ENCODE data around the gene FMN1. TPM values are rescaled to one million over a fixed set of nuclear protein-coding genes. Genes with fewer than 3 reads are reported as not detected.

The FMN1 gene
- polyA plus RNA-seq, 4 donors, result 0.54 to 2.1 (median 0.86) TPM

DNA sequence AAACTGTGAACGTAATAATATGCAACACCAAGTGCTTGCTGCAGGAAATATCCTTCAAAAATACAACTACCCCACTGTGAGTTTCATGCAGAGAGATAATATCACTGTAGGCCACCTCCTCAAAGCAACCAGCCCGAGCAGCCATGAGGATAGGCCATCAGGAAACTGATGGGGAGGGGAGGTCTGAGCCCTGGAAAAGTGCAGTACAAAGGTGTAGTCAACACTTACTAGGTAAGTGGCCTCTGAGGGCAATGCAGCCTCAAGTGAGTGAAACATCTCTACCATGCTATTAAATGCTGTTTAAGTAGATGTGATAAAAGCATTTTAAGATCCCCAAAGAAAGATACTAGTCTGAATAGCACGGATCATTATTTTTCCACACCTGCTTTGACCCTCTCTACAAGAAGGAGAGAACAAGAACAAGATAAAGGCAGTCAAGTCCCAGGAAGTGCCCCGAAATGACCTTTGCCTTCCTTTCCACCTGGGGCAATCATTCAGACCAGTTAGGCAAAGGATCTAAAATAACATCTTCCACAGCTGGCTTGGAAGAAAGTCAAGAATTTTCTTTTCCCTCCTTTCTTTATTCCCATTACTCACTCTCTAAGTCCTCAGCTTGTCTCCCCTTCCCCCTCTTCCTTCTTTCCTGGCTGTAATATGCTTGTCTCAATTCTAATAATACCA lies 62.8 kb downstream of the FMN1 start:
- WGBS, 3 donors, result 22 to 50% (median 31%) methylated on average over 4 of the region's 4 CpGs
- H3K27ac ChIP-seq (ENCODE audit: low read depth in 1 of 3, low read length in 2 of 3), result no peak overlapping the region
- no peak for FAIRE-seq
- no peaks in the 10 kb centered on the region for H3K36me3 ChIP-seq (ENCODE audit: control insufficient read depth in 3 of 3, insufficient read depth in 2 of 3, low read depth in 1 of 3, low read length in 3 of 3)
- no peak overlapping the region for H3K4me3 ChIP-seq (ENCODE audit: low read depth in 1 of 3, low read length in 3 of 3)
- H3K27me3 ChIP-seq (ENCODE audit: control insufficient read depth in 3 of 3, insufficient read depth in 3 of 3, low read length in 3 of 3), result no peaks in the 10 kb centered on the region
- H3K4me1 ChIP-seq (ENCODE audit: control insufficient read depth in 3 of 3, insufficient read depth in 2 of 3, low read depth in 1 of 3, low read length in 2 of 3), result peaks cover 0 to 3% (median 2%) of the 10 kb centered on the region in 3 donors
- no peaks in the 10 kb centered on the region for H3K9me3 ChIP-seq (ENCODE audit: control insufficient read depth in 2 of 2, insufficient read depth in 1 of 2, low read depth in 1 of 2, low read length in 1 of 2)
- peak; percentile 47 to 62 for DNase-seq

DNA sequence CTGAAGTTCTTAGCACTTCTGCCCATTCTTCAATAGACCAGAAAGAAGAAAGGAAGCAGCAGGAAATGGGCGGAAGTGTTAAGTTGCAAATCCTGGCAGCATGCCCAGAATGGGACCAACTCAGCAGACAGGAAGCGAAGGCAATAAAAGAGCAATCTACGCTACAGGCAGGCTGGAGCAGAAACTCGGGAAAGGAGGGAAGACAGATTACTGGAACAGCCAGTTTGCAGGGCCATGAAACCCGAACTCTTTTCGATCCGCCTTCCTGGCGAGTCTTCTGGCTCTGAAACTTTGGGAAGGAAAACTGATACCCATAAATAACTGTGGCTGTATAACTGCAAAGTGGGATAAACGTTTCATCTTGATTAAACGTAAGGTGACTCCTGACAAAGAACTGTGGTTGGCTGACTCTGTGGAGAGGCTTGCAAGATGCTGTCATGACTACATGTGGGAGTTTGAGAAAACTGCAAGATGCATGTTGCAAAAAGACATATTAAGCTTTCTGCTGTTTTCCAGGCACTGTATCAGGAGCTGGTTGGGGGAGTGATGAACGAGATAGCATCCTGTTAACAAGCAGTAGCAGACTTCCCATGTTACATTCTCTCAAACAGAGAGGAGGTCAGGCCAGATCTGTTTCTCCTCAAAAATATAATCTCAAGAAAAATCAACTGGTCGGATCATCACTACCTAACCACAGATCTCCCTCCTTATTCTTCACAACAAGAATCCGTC lies 67.8 kb downstream of the FMN1 start:
- Histone ChIP-seq H3K27me3 (ENCODE audit: control insufficient read depth in 3 of 3, insufficient read depth in 3 of 3, low read length in 3 of 3) (no peaks in the 10 kb centered on the region), H3K4me1 (ENCODE audit: control insufficient read depth in 3 of 3, insufficient read depth in 2 of 3, low read depth in 1 of 3, low read length in 2 of 3) (peaks cover 0 to 8% (median 7%) of the 10 kb centered on the region in 3 donors), H3K9me3 (ENCODE audit: control insufficient read depth in 2 of 2, insufficient read depth in 1 of 2, low read depth in 1 of 2, low read length in 1 of 2) (no peaks in the 10 kb centered on the region), H3K36me3 (ENCODE audit: control insufficient read depth in 3 of 3, insufficient read depth in 2 of 3, low read depth in 1 of 3, low read length in 3 of 3) (no peaks in the 10 kb centered on the region), H3K4me3 (ENCODE audit: low read depth in 1 of 3, low read length in 3 of 3) (no peak overlapping the region), H3K27ac (ENCODE audit: low read depth in 1 of 3, low read length in 2 of 3) (no peak overlapping the region)
- WGBS, 3 donors, result 19 to 21% (median 20%) methylated on average over 13 of the region's 13 CpGs
- peak; percentile 23 for FAIRE-seq
- peak; percentile 92 to 95 for DNase-seq

- peaks cover 0 to 8% (median 7%) of the 10 kb centered on the region in 3 donors for H3K4me1 ChIP-seq (ENCODE audit: control insufficient read depth in 3 of 3, insufficient read depth in 2 of 3, low read depth in 1 of 3, low read length in 2 of 3)
- 32 to 51% (median 35%) methylated on average over 7 of the region's 7 CpGs for WGBS, 3 donors
- no peaks in the 10 kb centered on the region for H3K36me3 ChIP-seq (ENCODE audit: control insufficient read depth in 3 of 3, insufficient read depth in 2 of 3, low read depth in 1 of 3, low read length in 3 of 3)
- DNase-seq, result peak; percentile 10 to 61
- no peak overlapping the region for H3K4me3 ChIP-seq (ENCODE audit: low read depth in 1 of 3, low read length in 3 of 3)
- peak overlapping the region in 1 of 3 donors; percentile 31 for H3K27ac ChIP-seq (ENCODE audit: low read depth in 1 of 3, low read length in 2 of 3)
- no peaks in the 10 kb centered on the region for H3K9me3 ChIP-seq (ENCODE audit: control insufficient read depth in 2 of 2, insufficient read depth in 1 of 2, low read depth in 1 of 2, low read length in 1 of 2)
- no peaks in the 10 kb centered on the region for H3K27me3 ChIP-seq (ENCODE audit: control insufficient read depth in 3 of 3, insufficient read depth in 3 of 3, low read length in 3 of 3)
- no peak for FAIRE-seq
These were observed 68.5 kb downstream of the FMN1 start for GRCh38 chr15:33125894-33126537.

GRCh38 chr15:33124811-33125210 lies 69.7 kb downstream of the FMN1 start:
- H3K9me3 ChIP-seq (ENCODE audit: control insufficient read depth in 2 of 2, insufficient read depth in 1 of 2, low read depth in 1 of 2, low read length in 1 of 2), result no peaks in the 10 kb centered on the region
- no peak for FAIRE-seq
- no peaks in the 10 kb centered on the region for H3K27me3 ChIP-seq (ENCODE audit: control insufficient read depth in 3 of 3, insufficient read depth in 3 of 3, low read length in 3 of 3)
- DNase-seq, result no peak
- H3K4me1 ChIP-seq (ENCODE audit: control insufficient read depth in 3 of 3, insufficient read depth in 2 of 3, low read depth in 1 of 3, low read length in 2 of 3), result peaks cover 0 to 8% (median 7%) of the 10 kb centered on the region in 3 donors
- H3K27ac ChIP-seq (ENCODE audit: low read depth in 1 of 3, low read length in 2 of 3), result no peak overlapping the region
- no peaks in the 10 kb centered on the region for H3K36me3 ChIP-seq (ENCODE audit: control insufficient read depth in 3 of 3, insufficient read depth in 2 of 3, low read depth in 1 of 3, low read length in 3 of 3)
- no peak overlapping the region for H3K4me3 ChIP-seq (ENCODE audit: low read depth in 1 of 3, low read length in 3 of 3)
- 45 to 57% (median 49%) methylated on average over 4 of the region's 4 CpGs for WGBS, 3 donors

- Histone ChIP-seq H3K4me1 (ENCODE audit: control insufficient read depth in 3 of 3, insufficient read depth in 2 of 3, low read depth in 1 of 3, low read length in 2 of 3) (peaks cover 0 to 8% (median 7%) of the 10 kb centered on the region in 3 donors), H3K9me3 (ENCODE audit: control insufficient read depth in 2 of 2, insufficient read depth in 1 of 2, low read depth in 1 of 2, low read length in 1 of 2) (no peaks in the 10 kb centered on the region), H3K27me3 (ENCODE audit: control insufficient read depth in 3 of 3, insufficient read depth in 3 of 3, low read length in 3 of 3) (no peaks in the 10 kb centered on the region), H3K4me3 (ENCODE audit: low read depth in 1 of 3, low read length in 3 of 3) (no peak overlapping the region), H3K36me3 (ENCODE audit: control insufficient read depth in 3 of 3, insufficient read depth in 2 of 3, low read depth in 1 of 3, low read length in 3 of 3) (no peaks in the 10 kb centered on the region), H3K27ac (ENCODE audit: low read depth in 1 of 3, low read length in 2 of 3) (no peak overlapping the region)
- 79 to 90% (median 89%) methylated on average over 4 of the region's 4 CpGs for WGBS, 3 donors
- FAIRE-seq (no peak), DNase-seq (no peak)
These were observed 70.2 kb downstream of the FMN1 start for GRCh38 chr15:33124279-33124678.

GRCh38 chr15:33119865-33120264 lies 74.6 kb downstream of the FMN1 start:
- DNase-seq (no peak), FAIRE-seq (no peak)
- no peaks in the 10 kb centered on the region for H3K4me1 ChIP-seq (ENCODE audit: control insufficient read depth in 3 of 3, insufficient read depth in 2 of 3, low read depth in 1 of 3, low read length in 2 of 3)
- H3K4me3 ChIP-seq (ENCODE audit: low read depth in 1 of 3, low read length in 3 of 3), result no peak overlapping the region
- WGBS, 3 donors, result 15 to 58% (median 35%) methylated on average over 4 of the region's 4 CpGs
- no peak overlapping the region for H3K27ac ChIP-seq (ENCODE audit: low read depth in 1 of 3, low read length in 2 of 3)
- no peaks in the 10 kb centered on the region for H3K9me3 ChIP-seq (ENCODE audit: control insufficient read depth in 2 of 2, insufficient read depth in 1 of 2, low read depth in 1 of 2, low read length in 1 of 2)
- H3K36me3 ChIP-seq (ENCODE audit: control insufficient read depth in 3 of 3, insufficient read depth in 2 of 3, low read depth in 1 of 3, low read length in 3 of 3), result no peaks in the 10 kb centered on the region
- no peaks in the 10 kb centered on the region for H3K27me3 ChIP-seq (ENCODE audit: control insufficient read depth in 3 of 3, insufficient read depth in 3 of 3, low read length in 3 of 3)

DNA sequence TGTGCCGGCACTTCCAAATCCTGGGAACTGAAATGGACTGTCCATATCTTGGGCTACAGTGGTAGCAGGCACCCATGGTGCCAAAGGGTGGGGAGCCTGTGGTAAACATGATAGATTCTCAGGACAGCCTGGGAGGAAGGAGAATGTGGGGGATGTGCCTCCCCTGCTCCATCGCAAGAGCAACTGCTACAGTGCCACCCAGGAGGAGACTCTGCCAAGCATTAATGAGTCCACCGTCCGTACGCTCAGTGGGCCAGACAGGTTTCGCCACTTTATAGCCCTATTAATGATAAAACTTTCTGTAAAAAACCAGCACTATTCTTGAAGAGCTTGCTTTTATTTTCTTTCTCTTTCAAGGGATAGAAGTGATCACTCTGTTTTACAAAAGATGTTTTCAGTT lies 75.2 kb downstream of the FMN1 start:
- no peaks in the 10 kb centered on the region for H3K36me3 ChIP-seq (ENCODE audit: control insufficient read depth in 3 of 3, insufficient read depth in 2 of 3, low read depth in 1 of 3, low read length in 3 of 3)
- no peaks in the 10 kb centered on the region for H3K4me1 ChIP-seq (ENCODE audit: control insufficient read depth in 3 of 3, insufficient read depth in 2 of 3, low read depth in 1 of 3, low read length in 2 of 3)
- H3K9me3 ChIP-seq (ENCODE audit: control insufficient read depth in 2 of 2, insufficient read depth in 1 of 2, low read depth in 1 of 2, low read length in 1 of 2), result no peaks in the 10 kb centered on the region
- FAIRE-seq, result no peak
- 31 to 66% (median 42%) methylated on average over 6 of the region's 6 CpGs for WGBS, 3 donors
- no peaks in the 10 kb centered on the region for H3K27me3 ChIP-seq (ENCODE audit: control insufficient read depth in 3 of 3, insufficient read depth in 3 of 3, low read length in 3 of 3)
- H3K27ac ChIP-seq (ENCODE audit: low read depth in 1 of 3, low read length in 2 of 3), result no peak overlapping the region
- no peak overlapping the region for H3K4me3 ChIP-seq (ENCODE audit: low read depth in 1 of 3, low read length in 3 of 3)
- peak; percentile 21 to 55 for DNase-seq

GRCh38 chr15:33116198-33116597 lies 78.3 kb downstream of the FMN1 start:
- Histone ChIP-seq H3K27me3 (ENCODE audit: control insufficient read depth in 3 of 3, insufficient read depth in 3 of 3, low read length in 3 of 3) (no peaks in the 10 kb centered on the region), H3K36me3 (ENCODE audit: control insufficient read depth in 3 of 3, insufficient read depth in 2 of 3, low read depth in 1 of 3, low read length in 3 of 3) (no peaks in the 10 kb centered on the region), H3K27ac (ENCODE audit: low read depth in 1 of 3, low read length in 2 of 3) (no peak overlapping the region), H3K9me3 (ENCODE audit: control insufficient read depth in 2 of 2, insufficient read depth in 1 of 2, low read depth in 1 of 2, low read length in 1 of 2) (no peaks in the 10 kb centered on the region), H3K4me1 (ENCODE audit: control insufficient read depth in 3 of 3, insufficient read depth in 2 of 3, low read depth in 1 of 3, low read length in 2 of 3) (no peaks in the 10 kb centered on the region), H3K4me3 (ENCODE audit: low read depth in 1 of 3, low read length in 3 of 3) (no peak overlapping the region)
- no peak for FAIRE-seq
- WGBS, 3 donors, result 75 to 82% (median 81%) methylated on average over 8 of the region's 8 CpGs
- no peak for DNase-seq
